WERI-Rb-1 (cell line): Measurements from ENCODE around the gene TRIM47.
A peak's percentile ranks its signal among the peaks of the same experiment; 100 is the strongest.

ENCODE experiments used
- DNase-seq: peaks from one replicate; pipeline ENCODE4 v3.0.0-alpha.2; 2020
- H3K27ac ChIP-seq: fragments of 250-450 bp; sonication (Bioruptor Pico); 2 replicates; pipeline ENCODE4 v1.5.1; 2020; ENCODE audit warnings: mild to moderate bottlenecking, moderate library complexity
- H3K27me3 ChIP-seq: fragments of 250-450 bp; sonication (Bioruptor Pico); 2 replicates; pipeline ENCODE4 v1.5.1; 2021; ENCODE audit warnings: mild to moderate bottlenecking, low read depth, moderate library complexity; ENCODE audit not compliant: insufficient read depth, severe bottlenecking
- H3K36me3 ChIP-seq: fragments of 250-450 bp; sonication (Bioruptor Pico); 2 replicates; pipeline ENCODE4 v1.5.1; 2020; ENCODE audit warnings: mild to moderate bottlenecking, moderate library complexity
- H3K4me3 ChIP-seq: 2 replicates; pipeline ENCODE4 v1.5.1; 2011; ENCODE audit warnings: low read depth, mild to moderate bottlenecking, control low read depth, low read length
- H3K9me3 ChIP-seq: fragments of 250-450 bp; sonication (Bioruptor Pico); 2 replicates; pipeline ENCODE4 v1.5.1; 2021; ENCODE audit warnings: mild to moderate bottlenecking, moderate library complexity; ENCODE audit not compliant: severe bottlenecking
- CTCF ChIP-seq: IDR thresholded peaks from 2 replicates; pipeline ENCODE4 v1.5.1; 2011; ENCODE audit warnings: low read depth, mild to moderate bottlenecking, control low read depth, inconsistent platforms, low read length

TRIM47 gene

DNA sequence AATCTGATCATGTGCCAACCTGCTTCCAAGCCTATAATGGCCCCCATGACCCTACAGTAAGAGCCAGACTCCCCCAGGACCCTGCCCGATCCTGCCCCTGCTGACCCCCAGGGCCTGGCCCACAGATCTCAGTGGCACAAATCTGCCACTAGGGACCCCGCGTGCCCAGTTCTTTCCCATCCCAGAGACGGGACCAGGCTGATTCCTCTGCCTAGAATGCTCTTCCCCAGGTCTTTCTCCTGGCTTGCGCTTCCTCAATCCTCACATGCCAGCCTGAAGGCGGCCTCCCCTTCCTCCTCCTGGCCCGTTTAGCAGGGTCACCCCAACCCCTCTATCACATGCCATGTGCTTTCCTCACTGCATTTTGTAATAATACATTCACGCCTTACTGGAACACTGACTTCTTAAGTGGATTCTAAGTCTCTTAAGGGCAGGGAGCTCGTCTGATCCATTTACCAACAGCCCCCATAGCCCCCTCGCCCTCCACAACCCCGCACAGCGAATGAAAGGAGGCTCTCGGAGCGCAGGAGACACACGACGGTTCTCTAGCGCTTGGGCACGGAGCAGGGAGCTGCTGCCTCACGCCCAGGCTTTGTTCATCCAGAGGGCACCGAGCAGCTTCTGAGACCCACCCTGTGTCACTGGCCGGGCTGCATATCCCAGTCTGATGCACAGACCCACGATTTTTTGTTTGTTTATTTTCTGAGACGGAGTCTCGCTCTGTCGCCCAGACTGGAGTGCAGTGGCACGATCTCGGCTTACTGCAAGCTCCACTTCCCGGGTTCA is 17.2 kb upstream of the TRIM47 start:
- H3K27me3 ChIP-seq = no peaks in the 10 kb centered on the region
- peaks cover 43% of the 10 kb centered on the region for H3K36me3 ChIP-seq
- H3K27ac ChIP-seq = peak overlapping the region; percentile 96
- H3K4me3 ChIP-seq = peak overlapping the region; percentile 69
- TF ChIP-seq CTCF = peak; percentile 69
- H3K9me3 ChIP-seq = no peaks in the 10 kb centered on the region
- peak; percentile 66 for DNase-seq

DNA sequence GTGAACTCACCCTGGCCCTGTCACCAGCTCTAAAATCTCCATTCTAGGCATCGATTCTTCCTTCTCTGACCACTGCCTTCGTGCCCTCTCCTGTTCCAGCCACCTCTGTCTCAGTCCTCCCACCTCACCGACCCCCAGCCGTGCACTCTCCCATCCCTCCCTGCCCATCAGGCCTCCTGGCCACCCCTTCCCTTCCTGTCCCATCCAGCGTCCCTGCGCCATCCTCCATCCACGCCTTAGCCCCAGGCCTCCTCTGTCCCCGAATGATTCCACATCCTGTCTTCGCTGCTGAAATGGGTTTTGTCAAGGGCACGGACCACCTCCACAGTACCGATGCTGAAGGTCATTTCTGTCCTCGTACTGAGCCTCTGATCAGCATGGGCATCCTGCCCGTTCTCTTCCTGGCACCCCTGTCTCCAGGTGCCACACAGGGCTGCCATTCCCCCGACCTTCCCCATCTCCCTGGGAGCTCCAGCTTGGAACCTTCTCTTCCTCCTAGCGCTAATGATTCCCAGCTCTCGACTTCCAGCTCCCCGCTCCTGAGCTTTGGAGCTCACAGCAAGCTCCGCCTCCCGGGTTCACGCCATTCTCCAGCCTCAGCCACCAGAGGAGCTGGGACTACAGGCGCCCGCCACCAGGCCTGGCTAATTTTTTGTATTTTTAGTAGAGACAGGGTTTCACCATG is 15.8 kb upstream of the TRIM47 start:
- TF ChIP-seq CTCF = no peak
- Histone ChIP-seq H3K36me3 (peaks cover 42% of the 10 kb centered on the region), H3K4me3 (no peak overlapping the region), H3K27me3 (no peaks in the 10 kb centered on the region), H3K9me3 (no peaks in the 10 kb centered on the region), H3K27ac (peak overlapping the region; percentile 95)
- peak; percentile 63 for DNase-seq

DNA sequence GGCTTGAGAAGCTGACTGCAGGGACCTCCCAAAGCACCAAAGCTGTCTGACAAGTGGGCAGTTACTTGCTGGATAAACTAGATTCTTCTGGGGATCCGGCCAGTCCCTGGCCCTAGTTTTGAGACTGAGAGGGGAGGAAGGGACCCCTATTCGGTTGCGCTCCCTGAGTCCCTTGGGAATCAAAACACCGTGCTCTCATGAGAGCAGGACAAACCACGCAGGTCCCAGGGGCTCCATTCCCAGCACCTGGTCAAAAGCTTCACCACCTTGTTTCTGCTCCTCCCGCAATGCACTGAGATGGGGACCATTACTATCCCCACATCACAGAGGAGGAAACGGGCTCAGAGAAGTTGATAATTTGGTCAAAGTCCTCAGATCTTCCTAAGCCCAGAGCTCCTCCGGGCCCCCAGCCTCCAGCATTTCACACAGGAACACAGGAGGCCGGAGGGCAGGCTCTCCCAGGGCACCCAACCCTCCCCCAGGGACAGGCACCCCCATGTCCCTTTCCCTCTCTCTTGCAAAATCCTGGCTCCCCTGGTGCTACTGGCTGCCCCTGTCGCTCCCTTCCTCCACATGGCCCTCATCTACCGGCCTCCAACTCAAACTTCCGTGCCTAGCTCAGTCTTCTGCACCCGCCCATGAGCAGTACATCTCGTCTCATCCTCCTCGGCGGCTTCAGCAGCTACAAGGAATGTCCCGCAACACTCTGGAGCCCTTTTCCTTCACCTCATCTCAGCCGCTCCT is 15.1 kb upstream of the TRIM47 start:
- H3K27ac ChIP-seq = peak overlapping the region; percentile 95
- H3K4me3 ChIP-seq = no peak overlapping the region
- H3K9me3 ChIP-seq = no peaks in the 10 kb centered on the region
- TF ChIP-seq CTCF = no peak
- no peaks in the 10 kb centered on the region for H3K27me3 ChIP-seq
- no peak for DNase-seq
- H3K36me3 ChIP-seq = peaks cover 36% of the 10 kb centered on the region

- no peak for TF ChIP-seq CTCF
- Histone ChIP-seq H3K27ac (peak overlapping the region; percentile 95), H3K9me3 (no peaks in the 10 kb centered on the region), H3K36me3 (peaks cover 28% of the 10 kb centered on the region), H3K4me3 (no peak overlapping the region), H3K27me3 (no peaks in the 10 kb centered on the region)
- DNase-seq = peak; percentile 69
These were observed 14.3 kb upstream of the TRIM47 start for GRCh38 chr17:75892556-75893224.

- Histone ChIP-seq H3K9me3 (no peaks in the 10 kb centered on the region), H3K4me3 (no peak overlapping the region), H3K27ac (peak overlapping the region; percentile 95), H3K36me3 (peaks cover 23% of the 10 kb centered on the region), H3K27me3 (no peaks in the 10 kb centered on the region)
- TF ChIP-seq CTCF = 0 out of 2 replicates have a peak, but pooled peaks have one; percentile 26
- DNase-seq = peak; percentile 50
These were observed 13.5 kb upstream of the TRIM47 start for GRCh38 chr17:75891605-75892555.
